22Rv1 (cell line): ENCODE data around the gene SULT4A1.

Experiments
- H3K27ac ChIP-seq: fragments of 450-650 bp; 2 replicates; pipeline ENCODE4 v1.5.1; 2017
- CTCF ChIP-seq: fragments of 450-650 bp; IDR thresholded peaks from 2 replicates; pipeline ENCODE4 v1.5.1; 2017; ENCODE audit warnings: mild to moderate bottlenecking
- ZFX ChIP-seq: fragments of 450-650 bp; IDR thresholded peaks from 2 replicates; pipeline ENCODE4 v1.6.1; 2017; ENCODE audit warnings: antibody characterized with exemption, borderline replicate concordance

SULT4A1 gene

GRCh38 chr22:43811777-43812148 lies 50.5 kb downstream of the SULT4A1 start:
- TF ChIP-seq ZFX (no peak), CTCF (no peak)
- peak overlapping the region; percentile 67 for H3K27ac ChIP-seq

- H3K27ac ChIP-seq, result no peak overlapping the region
- no peak for TF ChIP-seq CTCF
- TF ChIP-seq ZFX, result no peak
These were observed 59.3 kb downstream of the SULT4A1 start for GRCh38 chr22:43802897-43803495.

GRCh38 chr22:43800970-43801369 lies 61.3 kb downstream of the SULT4A1 start:
- no peak overlapping the region for H3K27ac ChIP-seq
- TF ChIP-seq CTCF (no peak), ZFX (no peak)

GRCh38 chr22:43798492-43798891 lies 63.8 kb downstream of the SULT4A1 start:
- H3K27ac ChIP-seq, result no peak overlapping the region
- TF ChIP-seq ZFX (no peak), CTCF (no peak)

- no peak overlapping the region for H3K27ac ChIP-seq
- peak; percentile 42 for TF ChIP-seq CTCF
- TF ChIP-seq ZFX, result no peak
These were observed 65.7 kb downstream of the SULT4A1 start for GRCh38 chr22:43796567-43796966.

- TF ChIP-seq ZFX, result no peak
- no peak for TF ChIP-seq CTCF
- H3K27ac ChIP-seq, result no peak overlapping the region
These were observed 67.0 kb downstream of the SULT4A1 start for GRCh38 chr22:43795320-43795719.

- TF ChIP-seq ZFX (no peak), CTCF (no peak)
These were observed 69.4 kb downstream of the SULT4A1 start for GRCh38 chr22:43792905-43793304.

More at GRCh38 chr22:43792905-43793304, 69.4 kb downstream of the SULT4A1 start:
- no peak overlapping the region for H3K27ac ChIP-seq
